NT2/D1 (cell line): Measurements from ENCODE around the gene PCDHA2.
"Not testable (repeated sequence)": the region's sequence is repeated elsewhere in the genome, so short reads cannot be mapped to it uniquely, and the experiment has no call there.

Source experiments
- YY1 ChIP-seq: IDR thresholded peaks from 2 replicates; pipeline ENCODE4 v1.6.1; 2011; ENCODE audit not compliant: insufficient read length, insufficient read depth
- ZNF274 ChIP-seq: IDR thresholded peaks from 2 replicates; pipeline ENCODE4 v1.6.1; 2011; ENCODE audit warnings: mild to moderate bottlenecking, low read depth, low read length

DNA sequence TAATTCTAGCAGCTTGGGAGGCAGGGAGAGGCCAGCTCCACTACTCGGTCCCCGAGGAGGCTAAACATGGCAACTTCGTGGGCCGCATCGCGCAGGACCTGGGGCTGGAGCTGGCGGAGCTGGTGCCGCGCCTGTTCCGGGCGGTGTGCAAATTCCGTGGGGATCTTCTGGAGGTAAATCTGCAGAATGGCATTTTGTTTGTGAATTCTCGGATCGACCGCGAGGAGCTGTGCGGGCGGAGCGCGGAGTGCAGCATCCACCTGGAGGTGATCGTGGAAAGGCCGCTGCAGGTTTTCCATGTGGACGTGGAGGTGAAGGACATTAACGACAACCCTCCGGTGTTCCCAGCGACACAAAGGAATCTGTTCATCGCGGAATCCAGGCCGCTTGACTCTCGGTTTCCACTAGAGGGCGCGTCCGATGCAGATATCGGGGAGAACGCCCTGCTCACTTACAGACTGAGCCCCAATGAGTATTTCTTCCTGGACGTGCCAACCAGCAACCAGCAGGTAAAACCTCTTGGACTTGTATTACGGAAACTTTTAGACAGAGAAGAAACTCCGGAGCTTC is 39.9 kb downstream of the PCDHA2 start:
- not testable (repeated sequence) for TF ChIP-seq ZNF274, YY1
